Hematopoietic multipotent progenitor cell treated with erythropoietin and hydrocortisone succinate and interleukin-3 and kit ligand, for 8 days (in vitro differentiated cells): ENCODE data around the gene FOXA1.

Experiments
- DNase-seq: peaks from one replicate; pipeline ENCODE4 v3.0.0-alpha.2; 2015

Gene FOXA1

GRCh38 chr14:37553935-37554550 lies 41.0 kb downstream of the FOXA1 start:
- DNase-seq = no peak

DNA sequence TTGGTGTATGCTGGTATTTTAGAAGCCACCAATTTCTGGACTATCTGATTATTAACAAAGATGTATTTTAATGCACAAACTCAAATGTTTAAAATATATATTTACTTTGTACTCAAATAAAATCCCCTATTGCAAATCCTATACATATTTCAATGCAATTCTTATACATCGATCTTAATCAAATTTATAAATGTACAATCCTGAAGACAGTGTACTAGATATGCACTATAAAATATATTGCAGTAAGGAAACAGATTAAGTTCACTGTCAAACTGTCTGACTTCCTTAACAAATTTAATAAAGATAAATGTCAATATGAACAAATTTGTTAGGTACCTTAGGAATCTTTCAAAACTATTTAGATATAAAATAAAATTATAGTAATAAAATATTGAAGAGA lies 43.9 kb downstream of the FOXA1 start:
- no peak for DNase-seq

GRCh38 chr14:37550511-37550910 lies 44.5 kb downstream of the FOXA1 start:
- DNase-seq = no peak

GRCh38 chr14:37546621-37547447 lies 48.2 kb downstream of the FOXA1 start:
- DNase-seq = no peak

DNA sequence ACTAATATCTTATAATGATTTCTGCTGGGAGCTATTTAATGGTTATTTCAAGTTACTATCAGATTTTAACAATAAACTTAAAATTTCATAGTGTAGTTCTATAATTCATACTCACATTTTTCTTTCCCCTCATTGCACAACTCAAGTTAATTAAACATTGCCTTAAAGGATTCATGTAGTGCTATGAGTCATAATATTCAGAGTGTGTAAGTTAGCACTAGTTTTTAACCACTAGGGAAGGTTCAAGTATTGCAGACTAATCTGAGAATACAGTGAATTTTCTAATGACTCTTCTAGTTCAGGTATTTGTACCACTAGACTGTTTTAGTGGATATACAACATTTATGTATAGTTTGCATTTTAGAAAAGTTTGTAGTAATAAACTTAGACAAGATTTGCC lies 49.9 kb downstream of the FOXA1 start:
- DNase-seq = no peak

DNA sequence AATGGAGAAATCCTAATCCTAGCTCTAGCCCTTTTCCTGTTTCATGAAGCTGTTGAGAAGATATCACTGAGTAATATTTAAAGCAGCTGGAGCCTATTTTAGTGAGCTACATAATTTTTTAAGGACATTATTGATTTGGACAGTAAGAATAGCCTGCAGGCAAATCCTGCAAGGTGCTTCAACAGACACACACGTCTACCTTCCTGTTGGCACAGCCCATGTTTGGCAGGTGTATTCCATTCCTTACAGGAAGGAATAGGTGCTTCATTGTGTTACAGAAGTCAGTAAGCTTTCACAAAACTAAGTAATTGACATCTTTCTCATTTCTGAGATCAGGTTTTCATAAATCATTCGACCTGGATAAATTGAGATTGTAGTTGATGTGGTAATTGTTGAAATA lies 50.6 kb downstream of the FOXA1 start:
- DNase-seq = no peak

DNA sequence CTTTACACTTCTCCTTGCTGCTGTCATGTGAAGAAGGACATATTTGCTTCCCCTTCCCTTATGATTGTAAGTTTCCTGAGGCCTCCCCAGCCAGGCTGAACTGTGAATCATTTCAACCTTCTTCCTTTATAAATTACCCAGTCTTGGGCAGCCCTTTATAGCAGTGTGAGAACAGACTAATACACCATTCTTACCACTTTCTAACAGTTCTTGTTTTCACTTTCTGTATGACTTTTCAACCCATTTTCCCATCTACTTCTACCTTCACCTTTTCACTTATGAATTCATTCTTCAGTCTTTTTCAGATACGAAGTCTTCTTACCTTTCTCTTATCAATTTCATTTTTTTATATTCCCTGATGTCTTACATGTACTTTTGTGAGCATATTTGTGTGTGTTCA lies 55.1 kb downstream of the FOXA1 start:
- DNase-seq = no peak
